ENCODE measurements around the gene PSENEN. TPM values are rescaled to one million over a fixed set of nuclear protein-coding genes. Genes with fewer than 3 reads are reported as not detected.
A peak's percentile ranks its signal among the peaks of the same experiment; 100 is the strongest.

The PSENEN gene
- total RNA-seq, 1 donor from 2014 or later, result 74.2 TPM

GRCh38 chr19:35739275-35740107 lies 6.0 kb upstream of the PSENEN start:
- Mint-ChIP-seq H3K4me3 (peak overlapping the region; percentile 68), H3K9me3 (no peaks in the 10 kb centered on the region), H3K27me3 (no peaks in the 10 kb centered on the region), H3K36me3 (peaks cover 4% of the 10 kb centered on the region), H3K27ac (no peak overlapping the region), H3K4me1 (ENCODE audit: unreplicated experiment) (peaks cover 6% of the 10 kb centered on the region)
- no peak for DNase-seq (ENCODE audit: extremely low spot score, unreplicated experiment)
- no peak for TF ChIP-seq CTCF (conservative IDR thresholded peaks at IDR 0.05)

GRCh38 chr19:35740108-35740422 lies 5.4 kb upstream of the PSENEN start:
- Mint-ChIP-seq H3K36me3 (peaks cover 4% of the 10 kb centered on the region), H3K4me1 (ENCODE audit: unreplicated experiment) (peaks cover 8% of the 10 kb centered on the region), H3K27me3 (no peaks in the 10 kb centered on the region), H3K9me3 (no peaks in the 10 kb centered on the region), H3K4me3 (peak overlapping the region; percentile 90), H3K27ac (peak overlapping the region; percentile 82)
- DNase-seq (ENCODE audit: extremely low spot score, unreplicated experiment), result no peak
- TF ChIP-seq CTCF (conservative IDR thresholded peaks at IDR 0.05), result no peak

- peak overlapping the region; percentile 82 for H3K27ac Mint-ChIP-seq
- H3K4me1 Mint-ChIP-seq (ENCODE audit: unreplicated experiment), result peaks cover 13% of the 10 kb centered on the region
- TF ChIP-seq CTCF (conservative IDR thresholded peaks at IDR 0.05), result no peak
- H3K36me3 Mint-ChIP-seq, result peaks cover 4% of the 10 kb centered on the region
- peak overlapping the region; percentile 90 for H3K4me3 Mint-ChIP-seq
- H3K9me3 Mint-ChIP-seq, result no peaks in the 10 kb centered on the region
- DNase-seq (ENCODE audit: extremely low spot score, unreplicated experiment), result peak; percentile 98
- H3K27me3 Mint-ChIP-seq, result no peaks in the 10 kb centered on the region
These were observed 4.8 kb upstream of the PSENEN start for GRCh38 chr19:35740423-35741202.

GRCh38 chr19:35741203-35741515 lies 4.3 kb upstream of the PSENEN start:
- peaks cover 14% of the 10 kb centered on the region for H3K4me1 Mint-ChIP-seq (ENCODE audit: unreplicated experiment)
- H3K4me3 Mint-ChIP-seq, result peak overlapping the region; percentile 90
- TF ChIP-seq CTCF (conservative IDR thresholded peaks at IDR 0.05), result peak; percentile 62
- no peaks in the 10 kb centered on the region for H3K27me3 Mint-ChIP-seq
- H3K36me3 Mint-ChIP-seq, result peaks cover 4% of the 10 kb centered on the region
- DNase-seq (ENCODE audit: extremely low spot score, unreplicated experiment), result no peak
- no peaks in the 10 kb centered on the region for H3K9me3 Mint-ChIP-seq
- peak overlapping the region; percentile 82 for H3K27ac Mint-ChIP-seq

GRCh38 chr19:35742121-35742724 lies 3.2 kb upstream of the PSENEN start, which contains the start of gene IGFLR1:
IGFLR1 (minus strand) TSS chr19:35742452; CDS start chr19:35741180, 1,272 bp downstream.
- H3K27ac Mint-ChIP-seq, result peak within 1 kb of the TSS; percentile 53
- H3K4me1 Mint-ChIP-seq (ENCODE audit: unreplicated experiment), result peaks cover 16% of the 10 kb centered on the region
- DNase-seq (ENCODE audit: extremely low spot score, unreplicated experiment), result no peak
- TF ChIP-seq CTCF (conservative IDR thresholded peaks at IDR 0.05), result no peak
- peaks cover 4% of the 10 kb centered on the region for H3K36me3 Mint-ChIP-seq
- peak within 1 kb of the TSS; percentile 55 for H3K4me3 Mint-ChIP-seq
- no peaks in the 10 kb centered on the region for H3K27me3 Mint-ChIP-seq
- no peaks in the 10 kb centered on the region for H3K9me3 Mint-ChIP-seq
